Tibial nerve (tissue), 4 donors: ENCODE measurements around the gene PPRC1. TPM values are rescaled to one million over a fixed set of nuclear protein-coding genes. Genes with fewer than 3 reads are reported as not detected.

ENCODE experiments used
- DNase-seq, 2 donors: peaks; one replicate each; pipeline ENCODE4 v3.0.0-alpha.2; 2019; ENCODE audit warnings: low spot score in 2 of 2
- H3K27ac ChIP-seq, 4 donors: fragments of 200-600 bp; sonication (generic) in 3 of 4; one replicate each; pipeline ENCODE4 v1.5.1; 2017 to 2019; ENCODE audit warnings: mild to moderate bottlenecking in 1 of 4
- H3K27me3 ChIP-seq, 2 donors: fragments of 200-600 bp; sonication (generic) in 1 of 2; one replicate each; pipeline versions ENCODE4 v1.5.1 to v1.6.0; 2017 to 2019
- H3K36me3 ChIP-seq, 3 donors: fragments of 200-600 bp; sonication (generic); one replicate each; pipeline ENCODE4 v1.5.1; 2018 to 2019
- H3K4me1 ChIP-seq, 4 donors: fragments of 200-600 bp; sonication (generic) in 3 of 4; one replicate each; pipeline ENCODE4 v1.5.1; 2017 to 2019
- H3K4me3 ChIP-seq, 4 donors: fragments of 200-600 bp; sonication (generic) in 3 of 4; one replicate each; pipeline ENCODE4 v1.5.1; 2017 to 2019; ENCODE audit warnings: mild to moderate bottlenecking in 1 of 4, moderate library complexity in 1 of 4
- H3K9me3 ChIP-seq, 4 donors: fragments of 200-600 bp; sonication (generic) in 3 of 4; one replicate each; pipeline ENCODE4 v1.5.1; 2017 to 2019
- CTCF ChIP-seq, 5 experiments: fragments of 200-600 bp in 3 of 5; fragments of 450-650 bp in 2 of 5; sonication (generic) in 3 of 5; IDR thresholded peaks; one replicate each; pipeline ENCODE4 v1.5.1; 2016 to 2019; ENCODE audit warnings: antibody characterized with exemption in 5 of 5, mild to moderate bottlenecking in 3 of 5, moderate library complexity in 2 of 5
- EP300 ChIP-seq, 2 donors: sonication (generic); formaldehyde crosslinking; IDR thresholded peaks; one replicate each; pipeline ENCODE4 v1.6.1; 2017; ENCODE audit warnings: antibody characterized with exemption in 2 of 2, mild to moderate bottlenecking in 1 of 2
- POLR2A ChIP-seq, 2 donors: fragments of 450-650 bp; IDR thresholded peaks; one replicate each; pipeline ENCODE4 v1.6.1; 2017; ENCODE audit warnings: antibody characterized with exemption in 2 of 2, mild to moderate bottlenecking in 2 of 2, moderate library complexity in 2 of 2
- WGBS, 2 donors: methylation state at CpG; one replicate each; pipeline ENCODE4 v1.1.5; 2018; 5-methylcytosine and 5-hydroxymethylcytosine counted together
- small RNA-seq: library from RNA; depleted of rRNA; stranded (forward); fragments of <200 nt; gene quantifications from one replicate; pipeline ENCODE3, GENCODE V24; 2016
- total RNA-seq, 4 donors: library from RNA; depleted of rRNA; stranded (reverse); fragments of >200 nt; gene quantifications; one replicate each; pipeline ENCODE4 v1.1.0, GENCODE V29; 2016

Gene PPRC1
- total RNA-seq, 4 donors from 2014 or later, result 10.1 to 26.4 (median 18.7) TPM

- no peak overlapping the region for H3K27ac ChIP-seq
- H3K36me3 ChIP-seq, result no peaks in the 10 kb centered on the region
- peaks cover 0 to 14% (median 5%) of the 10 kb centered on the region in 4 donors for H3K4me1 ChIP-seq
- DNase-seq, result no peak
- no peaks in the 10 kb centered on the region for H3K27me3 ChIP-seq
- no peak for TF ChIP-seq POLR2A (IDR thresholded peaks at IDR 0.05)
- no peak for TF ChIP-seq CTCF (IDR thresholded peaks at IDR 0.05)
- TF ChIP-seq EP300 (IDR thresholded peaks at IDR 0.05), result no peak
- WGBS, 2 donors, result 79 to 81% methylated on average over 7 of the region's 7 CpGs
- H3K9me3 ChIP-seq, result peaks cover 0 to 7% (median 0%) of the 10 kb centered on the region in 4 donors
- no peak overlapping the region for H3K4me3 ChIP-seq
Observed at GRCh38 chr10:102191956-102192355, 59.1 kb downstream of the PPRC1 start.

- no peak for DNase-seq
- no peaks in the 10 kb centered on the region for H3K36me3 ChIP-seq
- 77 to 79% methylated on average over 6 of the region's 6 CpGs for WGBS, 2 donors
- peaks cover 0 to 7% (median 0%) of the 10 kb centered on the region in 4 donors for H3K9me3 ChIP-seq
- TF ChIP-seq POLR2A (IDR thresholded peaks at IDR 0.05) (no peak), EP300 (IDR thresholded peaks at IDR 0.05) (no peak), CTCF (IDR thresholded peaks at IDR 0.05) (no peak)
- no peaks in the 10 kb centered on the region for H3K27me3 ChIP-seq
- H3K27ac ChIP-seq, result no peak overlapping the region
- no peaks in the 10 kb centered on the region for H3K4me1 ChIP-seq
- no peak overlapping the region for H3K4me3 ChIP-seq
Observed at GRCh38 chr10:102195296-102195870, 62.5 kb downstream of the PPRC1 start.

- no peak overlapping the region for H3K27ac ChIP-seq
- no peaks in the 10 kb centered on the region for H3K4me1 ChIP-seq
- H3K9me3 ChIP-seq, result peaks cover 0 to 6% (median 0%) of the 10 kb centered on the region in 4 donors
- no peak overlapping the region for H3K4me3 ChIP-seq
- H3K27me3 ChIP-seq, result no peaks in the 10 kb centered on the region
- DNase-seq, result no peak
- WGBS, 2 donors, result 55 to 73% methylated on average over 2 of the region's 2 CpGs
- TF ChIP-seq EP300 (IDR thresholded peaks at IDR 0.05), result no peak
- no peaks in the 10 kb centered on the region for H3K36me3 ChIP-seq
Observed at GRCh38 chr10:102196893-102197292, 64.1 kb downstream of the PPRC1 start.

DNA sequence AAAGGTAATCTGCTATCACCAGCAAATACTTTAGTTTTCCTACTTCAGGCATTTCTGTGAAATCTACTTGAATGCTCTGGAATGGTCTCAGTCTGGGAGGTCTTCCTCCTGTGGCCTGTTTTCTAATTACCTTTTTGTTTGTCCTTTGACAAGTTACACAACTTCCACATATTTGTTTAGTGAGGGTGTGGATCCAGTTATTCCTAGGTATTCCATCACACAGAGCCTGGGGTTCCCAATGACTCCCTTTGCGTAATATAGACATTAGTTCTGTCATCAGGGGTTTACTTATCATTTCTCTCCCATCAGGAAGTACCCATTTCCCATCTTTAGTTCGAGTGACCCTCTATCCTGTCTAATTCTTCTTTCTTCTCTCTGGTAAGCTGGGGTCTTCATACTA, 65.2 kb downstream of the PPRC1 start:
- Histone ChIP-seq H3K9me3 (no peaks in the 10 kb centered on the region), H3K4me1 (no peaks in the 10 kb centered on the region), H3K27me3 (no peaks in the 10 kb centered on the region), H3K36me3 (no peaks in the 10 kb centered on the region), H3K4me3 (no peak overlapping the region), H3K27ac (no peak overlapping the region)
- TF ChIP-seq EP300 (IDR thresholded peaks at IDR 0.05) (no peak), POLR2A (IDR thresholded peaks at IDR 0.05) (no peak), CTCF (IDR thresholded peaks at IDR 0.05) (no peak)
- WGBS, 2 donors, result 75 to 76% methylated on average over 2 of the region's 2 CpGs
- no peak for DNase-seq

Small RNA genes lying within 50 kb of the gene (small RNA-seq; reads per million reads assigned to genes)
- gene AL500527.1 (not detected), gene AL500527.2 (not detected)

Other genes with a start within 250 kb of the PPRC1 start
- 10 to 100 TPM; 16.9 to 19.5 (median 18.5) TPM for gene ARMH3, start 76.9 kb upstream of the PPRC1 start, total RNA-seq
- 10 to 100 TPM; 33.5 to 36.5 (median 34.8) TPM for gene HPS6, start 67.7 kb upstream of the PPRC1 start, total RNA-seq
- 10 to 100 TPM; 37.0 to 50.7 (median 45.8) TPM for gene LDB1, start 12.7 kb upstream of the PPRC1 start, total RNA-seq
- gene NOLC1, start 19.3 kb downstream of the PPRC1 start, total RNA-seq, result 10 to 100 TPM; 31.2 to 58.2 (median 51.4) TPM
- gene ELOVL3, start 93.3 kb downstream of the PPRC1 start, total RNA-seq, result not detected
- not detected for gene PITX3, start 108.5 kb downstream of the PPRC1 start, total RNA-seq
- gene GBF1, start 112.5 kb downstream of the PPRC1 start, total RNA-seq, result 10 to 100 TPM; 31.0 to 38.0 (median 36.1) TPM